GM18909 (cell line): ENCODE results near the gene MAN2A2.

Source experiments
- ATAC-seq: cut with Tn5 transposase; IDR thresholded peaks from one replicate; pipeline ENCODE4 v1.9.1; 2021; ENCODE audit warnings: mild to moderate bottlenecking; ENCODE audit not compliant: unreplicated experiment, poor library complexity

The MAN2A2 gene

GRCh38 chr15:90882781-90883525, 20.1 kb upstream of the MAN2A2 start:
- ATAC-seq, result no peak

DNA sequence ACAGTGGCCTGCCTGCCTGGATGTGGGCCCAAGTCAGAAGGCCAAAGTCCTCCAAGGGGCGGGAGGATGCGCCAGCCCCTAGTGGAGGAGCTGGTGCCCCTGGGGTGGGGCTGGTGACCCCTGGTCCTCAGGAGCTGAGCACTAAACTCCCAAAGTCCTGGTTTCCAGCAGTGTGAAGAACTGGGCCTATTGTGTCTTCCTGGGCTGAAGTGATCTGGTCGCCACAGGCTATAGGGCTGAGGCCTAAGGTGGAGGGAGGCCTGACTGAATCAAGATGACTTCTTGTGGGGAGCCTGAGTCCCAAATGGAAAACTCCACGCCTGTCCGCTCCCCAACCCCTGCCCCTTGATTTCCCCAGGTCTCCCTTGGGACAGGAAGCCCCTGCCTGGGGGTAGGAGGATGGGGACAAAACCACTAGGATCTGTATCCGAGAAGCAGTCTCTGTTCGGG, 19.6 kb upstream of the MAN2A2 start:
- ATAC-seq, result no peak

DNA sequence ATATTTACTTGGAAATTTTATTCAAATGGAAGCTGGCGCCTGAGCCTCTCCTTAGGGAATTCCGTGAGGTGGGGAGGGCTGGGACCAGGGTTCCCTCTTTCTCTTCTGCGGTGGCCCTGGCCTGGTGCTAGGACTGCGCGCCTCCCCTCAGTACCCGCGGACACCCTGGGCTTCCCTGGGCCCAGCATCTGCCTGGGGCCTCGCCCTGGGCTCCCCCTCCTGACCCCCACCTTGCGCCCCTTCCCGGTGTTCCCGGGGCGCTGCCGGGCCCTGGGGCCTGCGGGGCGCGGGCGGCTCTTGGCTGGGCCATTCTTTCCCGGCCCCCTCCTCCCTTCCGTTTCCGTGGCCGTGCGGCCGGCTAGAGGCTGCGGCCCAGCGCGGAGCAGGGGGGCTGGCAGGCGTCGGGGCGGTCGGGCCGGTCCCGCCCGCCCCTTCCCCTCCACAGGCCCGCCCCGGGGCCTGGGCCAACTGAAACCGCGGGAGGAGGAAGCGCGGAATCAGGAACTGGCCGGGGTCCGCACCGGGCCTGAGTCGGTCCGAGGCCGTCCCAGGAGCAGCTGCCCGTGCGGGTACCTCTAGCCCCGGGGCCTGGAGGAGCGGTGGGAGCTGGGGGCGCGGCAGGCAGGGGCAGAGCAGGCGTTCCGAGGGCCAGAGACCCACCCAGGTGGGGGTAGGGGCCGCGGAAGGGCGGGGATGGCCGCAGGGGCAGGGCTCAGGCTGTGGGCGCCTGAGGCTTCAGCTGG, 19.0 kb upstream of the MAN2A2 start, which contains the start of gene FES:
FES (plus strand) TSS at position 529 of the 743 bp plus-strand sequence. CDS start 542 bp downstream, outside the sequence.
- peak; percentile 42 for ATAC-seq

DNA sequence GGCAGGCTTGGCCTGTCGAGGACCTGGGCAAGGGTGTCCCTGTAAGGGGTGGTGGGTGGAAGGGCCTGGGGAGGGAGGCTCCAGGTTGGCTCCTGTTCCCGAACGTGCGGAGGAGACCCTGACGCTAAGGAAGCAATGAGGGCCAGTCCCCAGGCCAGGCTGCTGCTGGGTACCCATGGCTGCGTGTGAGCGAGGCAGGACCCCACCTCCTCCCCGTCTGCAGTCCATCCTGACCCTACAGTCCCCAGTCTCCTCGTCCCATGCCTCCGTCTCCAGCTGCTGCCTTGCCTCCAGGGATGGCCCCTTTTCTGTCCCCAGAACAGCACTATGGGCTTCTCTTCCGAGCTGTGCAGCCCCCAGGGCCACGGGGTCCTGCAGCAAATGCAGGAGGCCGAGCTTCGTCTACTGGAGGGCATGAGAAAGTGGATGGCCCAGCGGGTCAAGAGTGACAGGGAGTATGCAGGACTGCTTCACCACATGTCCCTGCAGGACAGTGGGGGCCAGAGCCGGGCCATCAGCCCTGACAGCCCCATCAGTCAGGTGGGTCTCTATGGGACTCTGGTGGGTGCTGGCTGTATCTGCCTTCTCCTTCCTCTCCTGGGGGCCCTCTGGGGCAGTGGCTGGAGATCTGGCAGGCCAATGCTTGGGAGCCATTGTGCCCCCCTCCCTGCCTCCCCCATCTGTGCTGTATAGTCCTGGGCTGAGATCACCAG, 18.2 kb upstream of the MAN2A2 start:
- ATAC-seq, result peak; percentile 13

DNA sequence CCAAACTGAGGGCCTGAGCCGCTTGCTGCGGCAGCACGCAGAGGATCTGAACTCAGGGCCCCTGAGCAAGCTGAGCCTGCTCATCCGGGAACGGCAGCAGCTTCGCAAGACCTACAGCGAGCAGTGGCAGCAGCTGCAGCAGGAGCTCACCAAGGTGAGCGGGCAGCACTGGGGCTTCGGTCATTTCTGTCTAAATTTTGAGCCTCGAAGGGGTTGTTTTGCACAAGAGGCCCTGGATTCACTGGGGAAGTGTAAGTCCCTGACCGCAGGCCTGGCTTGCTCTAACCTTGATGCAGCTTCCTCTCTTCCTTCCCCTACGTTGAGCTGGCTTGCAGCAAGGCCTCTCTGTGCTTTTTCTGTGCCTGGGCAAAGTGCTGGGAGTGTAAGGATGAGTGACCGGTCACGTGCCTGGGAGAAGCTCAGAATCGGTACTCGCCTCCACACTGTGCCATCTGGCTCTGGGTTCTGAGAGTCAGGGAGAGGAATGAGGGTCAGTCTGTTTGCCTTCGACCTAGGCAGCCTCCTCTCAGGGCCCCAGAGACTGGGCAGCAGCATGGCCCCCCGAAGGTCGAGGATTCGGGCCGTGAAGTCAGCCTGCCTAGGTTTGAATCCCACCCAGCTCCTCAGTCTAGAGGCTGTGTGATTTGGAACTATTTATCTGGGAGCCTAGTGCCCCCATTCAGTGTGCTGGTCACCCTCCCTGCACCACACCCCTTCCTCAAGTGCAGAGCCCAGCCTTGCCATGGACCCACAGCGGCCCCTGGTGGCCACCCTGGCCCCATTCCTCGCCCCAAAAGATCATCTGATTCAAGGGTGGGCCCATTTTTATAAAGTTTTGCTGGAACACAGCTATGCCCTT, 17.4 kb upstream of the MAN2A2 start:
- peak; percentile 38 for ATAC-seq

DNA sequence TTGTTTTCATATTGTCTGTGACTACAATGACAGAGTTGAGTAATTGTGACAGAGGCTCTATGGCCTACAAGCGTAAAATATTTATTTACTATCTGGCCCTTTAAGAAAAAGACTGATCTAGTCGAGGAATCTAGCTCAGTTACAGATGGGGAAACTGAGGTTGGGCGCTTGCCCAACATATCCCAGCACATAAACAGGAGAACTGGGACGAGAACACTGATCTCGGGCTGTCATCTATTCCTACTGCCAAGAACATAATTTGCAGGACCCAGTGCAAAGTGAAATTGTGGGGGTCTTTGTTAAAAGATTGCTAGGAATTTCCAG, 16.8 kb upstream of the MAN2A2 start:
- ATAC-seq, result no peak

- ATAC-seq, result no peak
These were observed 16.0 kb upstream of the MAN2A2 start for GRCh38 chr15:90887037-90887481.

DNA sequence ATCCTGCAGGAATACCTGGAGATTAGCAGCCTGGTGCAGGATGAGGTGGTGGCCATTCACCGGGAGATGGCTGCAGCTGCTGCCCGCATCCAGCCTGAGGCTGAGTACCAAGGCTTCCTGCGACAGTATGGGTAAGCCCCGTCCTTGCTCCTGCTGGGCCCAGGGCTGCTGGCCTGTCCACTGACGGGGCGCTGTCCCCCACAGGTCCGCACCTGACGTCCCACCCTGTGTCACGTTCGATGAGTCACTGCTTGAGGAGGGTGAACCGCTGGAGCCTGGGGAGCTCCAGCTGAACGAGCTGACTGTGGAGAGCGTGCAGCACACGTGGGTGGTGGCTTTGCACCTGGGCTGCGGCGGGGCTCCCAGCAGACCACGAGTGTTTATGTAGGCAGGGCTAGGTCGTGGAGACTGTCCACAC, 13.8 kb upstream of the MAN2A2 start:
- no peak for ATAC-seq

DNA sequence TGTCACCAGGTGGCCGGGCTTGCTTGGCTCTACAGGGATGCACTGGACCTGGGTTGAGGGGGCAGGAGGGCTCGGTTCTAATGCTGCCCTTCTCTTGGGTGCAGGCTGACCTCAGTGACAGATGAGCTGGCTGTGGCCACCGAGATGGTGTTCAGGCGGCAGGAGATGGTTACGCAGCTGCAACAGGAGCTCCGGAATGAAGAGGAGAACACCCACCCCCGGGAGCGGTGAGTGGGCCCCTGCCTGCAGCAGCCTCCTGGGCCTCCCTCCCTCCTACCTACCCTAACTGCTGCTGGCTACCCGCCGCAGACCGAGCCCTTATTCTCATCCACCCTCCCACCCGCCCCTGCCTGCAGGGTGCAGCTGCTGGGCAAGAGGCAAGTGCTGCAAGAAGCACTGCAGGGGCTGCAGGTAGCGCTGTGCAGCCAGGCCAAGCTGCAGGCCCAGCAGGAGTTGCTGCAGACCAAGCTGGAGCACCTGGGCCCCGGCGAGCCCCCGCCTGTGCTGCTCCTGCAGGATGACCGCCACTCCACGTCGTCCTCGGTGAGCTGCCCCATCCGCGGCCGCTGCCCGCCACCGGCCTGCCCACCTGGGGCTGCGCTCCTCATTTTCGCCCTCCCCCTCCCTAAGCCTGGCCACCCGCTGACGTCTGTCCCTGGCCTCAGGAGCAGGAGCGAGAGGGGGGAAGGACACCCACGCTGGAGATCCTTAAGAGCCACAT, 13.2 kb upstream of the MAN2A2 start:
- ATAC-seq, result no peak

DNA sequence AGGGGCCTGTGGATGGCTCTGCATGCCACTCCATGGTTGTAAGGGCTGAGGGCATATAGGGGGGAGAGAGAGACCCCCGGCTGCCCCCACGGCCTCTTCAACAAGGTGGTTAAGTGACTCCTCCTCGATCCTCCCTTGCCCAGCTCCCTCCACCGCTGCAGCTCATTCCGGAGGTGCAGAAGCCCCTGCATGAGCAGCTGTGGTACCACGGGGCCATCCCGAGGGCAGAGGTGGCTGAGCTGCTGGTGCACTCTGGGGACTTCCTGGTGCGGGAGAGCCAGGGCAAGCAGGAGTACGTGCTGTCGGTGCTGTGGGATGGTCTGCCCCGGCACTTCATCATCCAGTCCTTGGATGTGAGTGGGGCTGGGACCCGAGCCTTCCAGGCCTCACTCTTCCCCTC, 12.3 kb upstream of the MAN2A2 start:
- no peak for ATAC-seq

DNA sequence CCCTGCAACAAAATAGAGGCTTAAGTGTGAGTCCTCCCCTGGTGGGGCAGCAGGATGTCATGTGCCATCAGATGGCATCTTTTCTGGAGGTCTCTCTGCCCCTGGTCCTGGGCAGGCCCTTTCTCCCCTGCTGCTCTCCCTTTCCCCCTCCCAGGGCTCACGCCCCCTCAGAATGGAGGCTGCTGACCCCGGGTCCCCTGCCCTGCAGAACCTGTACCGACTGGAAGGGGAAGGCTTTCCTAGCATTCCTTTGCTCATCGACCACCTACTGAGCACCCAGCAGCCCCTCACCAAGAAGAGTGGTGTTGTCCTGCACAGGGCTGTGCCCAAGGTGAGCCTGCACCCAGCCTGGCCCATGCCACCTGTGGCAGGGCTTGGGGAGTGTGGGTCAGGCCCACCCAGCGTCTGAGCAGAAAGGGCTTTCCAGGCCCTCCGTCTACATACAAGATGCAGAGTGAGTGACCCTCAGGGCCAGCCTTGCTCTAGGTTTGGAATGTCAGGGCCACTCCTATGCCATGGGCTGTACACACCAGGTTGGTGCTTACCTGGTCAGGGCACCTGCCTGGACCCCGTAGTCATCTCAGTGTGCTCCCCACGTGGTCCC, 11.7 kb upstream of the MAN2A2 start:
- no peak for ATAC-seq

DNA sequence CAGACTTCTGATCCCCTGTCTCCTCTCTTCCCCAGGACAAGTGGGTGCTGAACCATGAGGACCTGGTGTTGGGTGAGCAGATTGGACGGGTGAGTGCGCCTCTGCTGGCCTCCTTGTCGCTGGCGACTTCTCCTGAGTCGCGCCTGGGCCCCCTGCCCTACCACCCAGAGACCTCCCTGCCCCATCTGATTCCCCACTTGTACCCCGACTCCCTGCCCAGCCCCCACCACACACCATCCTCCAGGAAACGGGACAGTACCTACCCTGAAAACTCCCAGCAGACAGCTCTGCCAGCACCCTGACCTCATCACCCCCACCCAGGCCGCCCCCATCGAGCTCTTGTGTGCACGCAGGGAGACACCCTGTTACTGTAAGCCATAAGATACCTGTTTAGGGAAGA, 11.1 kb upstream of the MAN2A2 start:
- ATAC-seq, result no peak

- no peak for ATAC-seq
These were observed 10.5 kb upstream of the MAN2A2 start for GRCh38 chr15:90892498-90893174.

DNA sequence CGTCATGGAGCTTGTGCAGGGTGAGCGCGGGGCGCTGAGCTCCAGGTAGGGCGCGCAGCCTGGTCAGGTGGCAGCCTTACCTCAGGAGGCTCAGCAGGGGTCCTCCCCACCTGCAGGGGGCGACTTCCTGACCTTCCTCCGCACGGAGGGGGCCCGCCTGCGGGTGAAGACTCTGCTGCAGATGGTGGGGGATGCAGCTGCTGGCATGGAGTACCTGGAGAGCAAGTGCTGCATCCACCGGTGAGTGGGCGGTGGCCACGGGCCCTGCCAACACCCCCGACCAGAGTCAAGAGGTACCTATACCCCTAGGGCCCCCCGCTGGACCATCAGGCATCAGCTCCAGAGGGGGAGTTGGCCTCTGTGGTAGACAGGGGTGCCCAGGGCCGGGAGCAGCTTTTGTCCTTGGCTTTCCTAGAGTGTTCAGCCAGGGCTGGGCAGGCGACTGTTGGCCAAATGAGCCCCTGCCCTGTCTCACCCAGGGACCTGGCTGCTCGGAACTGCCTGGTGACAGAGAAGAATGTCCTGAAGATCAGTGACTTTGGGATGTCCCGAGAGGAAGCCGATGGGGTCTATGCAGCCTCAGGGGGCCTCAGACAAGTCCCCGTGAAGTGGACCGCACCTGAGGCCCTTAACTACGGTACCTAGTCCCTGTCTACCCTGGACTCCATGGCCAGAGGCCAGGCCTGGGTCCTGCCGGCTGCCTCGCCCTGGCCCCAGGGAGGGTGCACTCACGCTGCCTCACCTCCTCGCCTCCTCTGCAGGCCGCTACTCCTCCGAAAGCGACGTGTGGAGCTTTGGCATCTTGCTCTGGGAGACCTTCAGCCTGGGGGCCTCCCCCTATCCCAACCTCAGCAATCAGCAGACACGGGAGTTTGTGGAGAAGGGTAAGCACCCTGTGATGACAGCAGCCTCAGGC, 9.7 kb upstream of the MAN2A2 start:
- ATAC-seq, result no peak

DNA sequence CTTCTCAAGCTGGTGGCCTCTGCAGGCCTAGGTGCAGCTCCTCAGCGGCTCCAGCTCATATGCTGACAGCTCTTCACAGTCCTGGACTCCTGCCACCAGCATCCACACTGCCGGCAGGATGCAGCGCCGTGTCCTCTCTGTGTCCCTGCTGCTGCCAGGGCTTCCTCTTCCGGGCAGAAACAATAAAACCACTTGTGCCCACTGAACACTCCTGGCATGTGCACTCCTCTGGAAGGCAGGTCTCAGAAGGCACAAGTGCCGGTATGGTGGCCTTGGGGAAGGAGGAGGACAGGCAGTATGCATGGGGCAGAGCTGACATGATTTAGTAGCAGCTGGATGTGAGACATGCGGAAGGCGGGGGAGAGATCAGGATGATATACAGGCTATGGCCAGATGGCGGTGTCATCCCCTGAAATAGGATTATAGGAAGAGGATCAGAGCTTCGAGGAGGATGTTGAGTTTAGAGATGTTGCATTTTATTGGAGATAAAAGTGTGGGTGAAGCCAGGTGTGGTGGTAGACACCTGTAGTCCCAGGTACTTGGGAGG, 7.5 kb upstream of the MAN2A2 start:
- ATAC-seq, result no peak

DNA sequence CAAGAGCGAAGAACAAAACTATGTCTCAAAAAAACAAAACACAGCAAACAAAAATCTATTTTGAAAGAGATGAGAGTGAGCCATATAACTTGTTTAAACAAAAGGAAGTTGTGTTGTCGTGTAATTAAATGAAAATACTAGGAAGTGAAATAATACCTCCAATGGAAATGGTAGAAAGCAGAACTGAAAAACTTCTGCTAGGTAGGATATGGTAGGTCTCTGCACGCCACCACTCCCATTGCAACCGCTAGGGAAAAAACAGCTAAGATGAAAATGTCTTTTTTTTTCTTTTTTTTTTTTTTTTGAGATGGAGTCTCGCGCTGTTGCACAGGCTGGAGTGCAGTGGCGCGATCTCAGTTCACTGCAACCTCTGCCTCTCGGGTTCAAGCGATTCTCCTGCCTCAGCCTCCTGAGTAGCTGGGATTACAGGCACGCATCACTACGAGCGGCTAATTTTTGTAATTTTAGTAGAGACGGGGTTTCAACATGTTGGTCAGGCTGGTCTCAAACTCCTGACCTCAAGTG, 5.9 kb upstream of the MAN2A2 start:
- ATAC-seq, result peak; percentile 67
